ENCODE measurements around the gene AMHR2. TPM values are rescaled to one million over a fixed set of nuclear protein-coding genes. Genes with fewer than 3 reads are reported as not detected.

The AMHR2 gene
- total RNA-seq, 1 donor from 2014 or later, result not detected

GRCh38 chr12:53453953-53454640 lies 30.4 kb downstream of the AMHR2 start:
- DNase-seq, result peak; percentile 33

GRCh38 chr12:53454707-53455106 lies 31.1 kb downstream of the AMHR2 start:
- no peak for DNase-seq

- DNase-seq, result no peak
Measured at GRCh38 chr12:53456654-53457366, 33.2 kb downstream of the AMHR2 start.

- no peak for DNase-seq
Measured at GRCh38 chr12:53459097-53459496, 35.4 kb downstream of the AMHR2 start.

GRCh38 chr12:53461059-53461458 lies 37.4 kb downstream of the AMHR2 start:
- DNase-seq, result no peak

- no peak for DNase-seq
Measured at GRCh38 chr12:53461591-53461990, 37.9 kb downstream of the AMHR2 start.

- no peak for DNase-seq
Measured at GRCh38 chr12:53462935-53463334, 39.3 kb downstream of the AMHR2 start.

GRCh38 chr12:53463802-53464560 lies 40.3 kb downstream of the AMHR2 start:
- no peak for DNase-seq

GRCh38 chr12:53464685-53465418 lies 41.2 kb downstream of the AMHR2 start:
- no peak for DNase-seq

- no peak for DNase-seq
Measured at GRCh38 chr12:53465679-53466078, 42.0 kb downstream of the AMHR2 start.

- DNase-seq, result no peak
Measured at GRCh38 chr12:53466640-53467039, 43.0 kb downstream of the AMHR2 start.

GRCh38 chr12:53467082-53467481 lies 43.4 kb downstream of the AMHR2 start:
- no peak for DNase-seq

GRCh38 chr12:53467880-53468279 lies 44.2 kb downstream of the AMHR2 start:
- DNase-seq, result no peak

GRCh38 chr12:53468282-53468681 lies 44.6 kb downstream of the AMHR2 start:
- DNase-seq, result no peak

- no peak for DNase-seq
Measured at GRCh38 chr12:53472056-53472582, 48.5 kb downstream of the AMHR2 start.

GRCh38 chr12:53474077-53474476 lies 50.4 kb downstream of the AMHR2 start:
- no peak for DNase-seq

GRCh38 chr12:53474819-53475218 lies 51.2 kb downstream of the AMHR2 start:
- no peak for DNase-seq

GRCh38 chr12:53476769-53477209 lies 53.1 kb downstream of the AMHR2 start:
- peak; percentile 48 for DNase-seq

GRCh38 chr12:53478865-53479264 lies 55.2 kb downstream of the AMHR2 start:
- no peak for DNase-seq

- DNase-seq, result no peak
Measured at GRCh38 chr12:53479331-53479730, 55.7 kb downstream of the AMHR2 start.

- no peak for DNase-seq
Measured at GRCh38 chr12:53480491-53481442, 57.1 kb downstream of the AMHR2 start.

All from dermis blood vessel endothelial cell (primary cell).